8988T (cell line): Measurements from ENCODE around the gene NRXN3.

ENCODE experiments used
- DNase-seq: peaks from one replicate; pipeline ENCODE4 v3.0.0; 2011

The NRXN3 gene

GRCh38 chr14:78752518-78753188 is 582.5 kb downstream of the NRXN3 start:
- no peak for DNase-seq

DNA sequence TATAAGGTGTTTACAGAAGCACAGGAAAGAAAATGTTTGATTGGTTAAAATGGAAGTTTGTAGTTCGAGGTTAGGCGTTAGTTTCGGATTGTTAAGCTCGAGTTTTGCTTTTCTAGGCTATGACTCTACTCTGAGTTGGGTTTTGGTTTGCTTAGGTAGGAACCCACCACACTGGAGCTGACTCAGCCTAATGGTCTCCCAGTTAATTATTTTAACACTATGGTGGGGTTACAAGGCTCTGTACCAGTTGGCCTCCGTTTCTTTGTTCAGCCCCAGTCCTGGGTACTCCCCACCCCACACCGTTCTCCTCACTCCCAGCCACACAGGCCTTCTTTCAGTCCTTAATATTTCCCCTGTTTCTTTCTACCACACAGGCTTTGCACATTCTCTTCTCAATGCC is 583.9 kb downstream of the NRXN3 start:
- no peak for DNase-seq

DNA sequence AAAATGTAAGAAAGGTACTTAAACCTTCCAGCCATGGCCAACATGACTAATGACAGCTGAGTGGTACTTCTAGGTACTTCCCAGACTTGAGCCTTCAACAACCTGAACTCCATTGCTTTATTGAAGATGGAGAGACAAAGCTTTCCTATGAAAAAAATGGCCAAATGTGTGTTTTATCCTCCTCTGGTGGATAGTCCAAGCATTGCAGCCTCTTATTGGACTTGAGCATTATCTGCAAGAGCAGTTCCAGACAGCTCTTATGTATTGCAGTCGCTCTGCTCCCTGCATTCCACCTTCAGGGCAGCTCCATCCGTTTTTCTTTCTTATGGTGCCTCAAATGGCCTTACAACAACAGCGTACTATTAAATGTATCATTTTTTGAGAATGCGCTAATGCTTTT is 588.2 kb downstream of the NRXN3 start:
- no peak for DNase-seq

DNA sequence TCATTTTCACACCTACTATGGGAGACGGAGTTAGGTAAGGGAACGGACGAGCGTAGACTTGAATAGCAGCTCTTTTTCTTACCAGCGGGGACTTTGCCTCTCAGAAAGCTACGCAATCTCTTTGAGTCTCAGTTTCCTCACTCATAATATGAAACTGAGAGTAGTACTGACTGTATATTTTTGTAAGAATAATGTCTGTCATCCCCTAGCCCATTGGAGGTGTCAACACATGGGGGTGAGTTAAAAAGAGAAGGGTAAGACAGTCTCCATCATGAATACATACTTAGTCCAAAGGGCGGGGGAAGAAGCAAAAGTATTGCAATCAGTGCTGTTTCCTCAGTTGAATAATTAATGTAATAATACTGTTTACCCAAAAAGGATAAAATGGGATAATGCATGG is 592.2 kb downstream of the NRXN3 start:
- DNase-seq, result no peak

GRCh38 chr14:78763746-78764145 is 593.6 kb downstream of the NRXN3 start:
- DNase-seq, result no peak

- no peak for DNase-seq
Observed at GRCh38 chr14:78764240-78764639, 594.1 kb downstream of the NRXN3 start.

DNA sequence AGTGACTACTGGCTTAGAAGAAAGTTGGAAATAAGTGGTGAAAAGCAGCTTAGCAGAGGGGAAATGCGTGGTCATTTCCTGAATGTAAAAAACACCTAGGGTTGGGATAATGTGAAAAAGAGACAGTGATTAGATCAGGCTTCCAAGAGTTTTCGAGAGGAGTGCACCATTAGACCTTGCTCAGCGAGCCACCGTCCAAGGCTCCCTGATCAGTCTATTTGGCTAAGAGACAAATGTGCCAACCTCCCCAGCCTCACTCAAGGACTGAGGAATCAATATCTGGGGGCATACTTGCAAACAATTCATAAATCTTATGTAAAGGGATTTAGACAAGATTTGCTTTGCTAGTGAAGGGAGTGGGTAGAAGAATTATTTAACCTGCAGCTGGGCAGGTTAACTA is 594.5 kb downstream of the NRXN3 start:
- no peak for DNase-seq

GRCh38 chr14:78767436-78767835 is 597.3 kb downstream of the NRXN3 start:
- DNase-seq, result no peak

GRCh38 chr14:78782551-78782950 is 612.4 kb downstream of the NRXN3 start:
- no peak for DNase-seq

GRCh38 chr14:78785265-78785664 is 615.1 kb downstream of the NRXN3 start:
- DNase-seq, result no peak

- no peak for DNase-seq
Observed at GRCh38 chr14:78788467-78789360, 618.5 kb downstream of the NRXN3 start.

DNA sequence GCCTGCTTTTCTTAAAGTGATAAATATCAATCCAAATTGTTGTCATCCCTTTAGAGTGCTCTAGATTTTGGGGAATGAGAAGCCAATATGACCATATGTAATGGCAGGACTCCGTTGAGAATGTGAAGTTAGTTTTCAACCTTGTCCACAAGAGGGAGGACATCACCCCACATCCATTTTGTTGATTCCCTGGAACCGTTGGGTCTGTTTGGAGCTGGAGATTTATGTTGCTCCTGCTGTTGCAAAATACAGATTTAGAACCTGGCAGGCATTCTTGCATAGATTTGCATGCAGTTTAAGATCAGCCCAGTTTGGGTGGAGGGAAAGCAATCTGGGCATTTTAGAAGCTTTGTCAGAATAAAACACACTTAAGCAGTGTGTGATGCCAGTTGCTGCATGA is 620.1 kb downstream of the NRXN3 start:
- DNase-seq, result no peak

GRCh38 chr14:78798757-78799156 is 628.6 kb downstream of the NRXN3 start:
- no peak for DNase-seq

- no peak for DNase-seq
Observed at GRCh38 chr14:78805570-78805969, 635.4 kb downstream of the NRXN3 start.

- DNase-seq, result no peak
Observed at GRCh38 chr14:78823035-78823434, 652.9 kb downstream of the NRXN3 start.

GRCh38 chr14:78823516-78823915 is 653.3 kb downstream of the NRXN3 start:
- DNase-seq, result no peak

GRCh38 chr14:78829274-78829673 is 659.1 kb downstream of the NRXN3 start:
- no peak for DNase-seq

GRCh38 chr14:78834766-78835451 is 664.7 kb downstream of the NRXN3 start:
- DNase-seq, result no peak

DNA sequence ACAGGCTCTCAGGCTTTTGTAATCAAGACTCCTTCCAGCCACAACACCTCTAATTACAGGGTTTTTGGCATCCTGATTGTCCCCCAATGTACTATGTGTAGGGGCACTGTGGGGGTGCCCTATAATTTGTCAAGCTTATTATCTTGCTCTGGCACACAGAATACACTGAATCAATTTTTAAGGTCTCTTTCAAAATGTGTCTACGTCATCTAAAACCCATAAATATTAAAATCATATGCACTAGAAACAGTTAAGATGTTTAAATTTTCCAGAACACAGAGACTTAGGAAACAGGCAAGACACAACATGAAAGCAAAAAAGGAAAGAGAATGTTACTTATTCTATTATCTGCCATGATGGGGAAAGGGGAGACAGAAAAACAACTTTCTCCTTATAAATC is 665.7 kb downstream of the NRXN3 start:
- no peak for DNase-seq

- DNase-seq, result no peak
Observed at GRCh38 chr14:78836777-78837176, 666.6 kb downstream of the NRXN3 start.

- DNase-seq, result no peak
Observed at GRCh38 chr14:78838959-78839358, 668.8 kb downstream of the NRXN3 start.

GRCh38 chr14:78840898-78841297 is 670.7 kb downstream of the NRXN3 start:
- no peak for DNase-seq

DNA sequence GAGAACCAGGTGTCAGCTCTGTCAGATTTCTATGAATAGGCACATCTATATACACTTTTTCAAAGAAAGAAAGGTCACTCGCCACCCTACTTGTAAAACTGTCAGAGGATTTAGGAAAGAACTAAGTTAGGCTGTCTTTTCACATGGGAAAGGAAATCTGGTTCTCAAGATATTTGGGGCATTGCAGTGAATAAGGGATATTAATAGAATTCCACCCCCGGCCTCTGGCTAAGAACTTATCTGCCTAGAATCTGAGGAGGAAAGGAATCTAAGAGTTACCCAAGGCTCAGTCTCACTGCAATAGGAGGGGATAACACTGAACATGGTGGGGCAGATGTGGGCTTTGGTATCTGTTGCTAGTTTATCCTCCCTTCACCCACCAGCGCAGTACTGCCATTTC is 677.6 kb downstream of the NRXN3 start:
- no peak for DNase-seq
